ENCODE measurements around the gene THOC5. TPM values are rescaled to one million over a fixed set of nuclear protein-coding genes. Genes with fewer than 3 reads are reported as not detected.
"Not testable (repeated sequence)": the region's sequence is repeated elsewhere in the genome, so short reads cannot be mapped to it uniquely, and the experiment has no call there.

THOC5 gene
- total and polyA plus RNA-seq, 8 donors, result 18.2 to 123 (median 33.7) TPM

DNA sequence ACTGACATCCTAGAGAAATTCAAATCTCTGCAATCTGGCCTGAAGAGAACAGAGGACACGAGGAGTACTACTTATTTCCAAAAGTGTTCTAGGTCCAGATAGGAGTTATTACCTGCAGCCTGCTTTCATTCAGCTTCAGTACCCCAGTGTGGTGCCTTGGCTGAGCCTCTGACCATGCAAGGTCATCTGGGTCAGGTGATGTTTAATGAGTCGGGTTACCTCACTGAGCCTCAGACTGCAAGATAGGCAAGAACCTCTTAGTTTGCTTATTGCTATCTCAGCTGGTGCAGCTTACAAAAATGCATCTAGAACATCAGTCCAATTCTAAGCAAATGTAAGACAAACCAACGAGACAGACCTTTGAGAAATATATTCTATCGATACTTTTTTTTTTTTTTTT lies 40.4 kb upstream of the THOC5 start:
- H3K27ac ChIP-seq, result no peak overlapping the region
- intact Hi-C loops (cut with DNase I; ENCODE audit: low total_unique reads), result no loop called here
- no peaks in the 10 kb centered on the region for H3K9me3 ChIP-seq
- no peak for DNase-seq
- no peaks in the 10 kb centered on the region for H3K27me3 ChIP-seq
- peaks cover 0 to 2% (median 0%) of the 10 kb centered on the region in 4 donors for H3K4me1 ChIP-seq
- H3K4me3 ChIP-seq, result no peak overlapping the region
- no peaks in the 10 kb centered on the region for H3K36me3 ChIP-seq
- TF ChIP-seq POLR2A (IDR thresholded peaks at IDR 0.05) (no peak), EP300 (IDR thresholded peaks at IDR 0.05) (no peak), POLR2AphosphoS5 (IDR thresholded peaks at IDR 0.05) (no peak)
- TF ChIP-seq, protein P1, sequence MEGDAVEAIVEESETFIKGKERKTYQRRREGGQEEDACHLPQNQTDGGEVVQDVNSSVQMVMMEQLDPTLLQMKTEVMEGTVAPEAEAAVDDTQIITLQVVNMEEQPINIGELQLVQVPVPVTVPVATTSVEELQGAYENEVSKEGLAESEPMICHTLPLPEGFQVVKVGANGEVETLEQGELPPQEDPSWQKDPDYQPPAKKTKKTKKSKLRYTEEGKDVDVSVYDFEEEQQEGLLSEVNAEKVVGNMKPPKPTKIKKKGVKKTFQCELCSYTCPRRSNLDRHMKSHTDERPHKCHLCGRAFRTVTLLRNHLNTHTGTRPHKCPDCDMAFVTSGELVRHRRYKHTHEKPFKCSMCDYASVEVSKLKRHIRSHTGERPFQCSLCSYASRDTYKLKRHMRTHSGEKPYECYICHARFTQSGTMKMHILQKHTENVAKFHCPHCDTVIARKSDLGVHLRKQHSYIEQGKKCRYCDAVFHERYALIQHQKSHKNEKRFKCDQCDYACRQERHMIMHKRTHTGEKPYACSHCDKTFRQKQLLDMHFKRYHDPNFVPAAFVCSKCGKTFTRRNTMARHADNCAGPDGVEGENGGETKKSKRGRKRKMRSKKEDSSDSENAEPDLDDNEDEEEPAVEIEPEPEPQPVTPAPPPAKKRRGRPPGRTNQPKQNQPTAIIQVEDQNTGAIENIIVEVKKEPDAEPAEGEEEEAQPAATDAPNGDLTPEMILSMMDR (IDR thresholded peaks at IDR 0.05), result no peak
- 62 to 75% (median 65%) methylated on average over 4 of the region's 4 CpGs for WGBS, 5 donors

DNA sequence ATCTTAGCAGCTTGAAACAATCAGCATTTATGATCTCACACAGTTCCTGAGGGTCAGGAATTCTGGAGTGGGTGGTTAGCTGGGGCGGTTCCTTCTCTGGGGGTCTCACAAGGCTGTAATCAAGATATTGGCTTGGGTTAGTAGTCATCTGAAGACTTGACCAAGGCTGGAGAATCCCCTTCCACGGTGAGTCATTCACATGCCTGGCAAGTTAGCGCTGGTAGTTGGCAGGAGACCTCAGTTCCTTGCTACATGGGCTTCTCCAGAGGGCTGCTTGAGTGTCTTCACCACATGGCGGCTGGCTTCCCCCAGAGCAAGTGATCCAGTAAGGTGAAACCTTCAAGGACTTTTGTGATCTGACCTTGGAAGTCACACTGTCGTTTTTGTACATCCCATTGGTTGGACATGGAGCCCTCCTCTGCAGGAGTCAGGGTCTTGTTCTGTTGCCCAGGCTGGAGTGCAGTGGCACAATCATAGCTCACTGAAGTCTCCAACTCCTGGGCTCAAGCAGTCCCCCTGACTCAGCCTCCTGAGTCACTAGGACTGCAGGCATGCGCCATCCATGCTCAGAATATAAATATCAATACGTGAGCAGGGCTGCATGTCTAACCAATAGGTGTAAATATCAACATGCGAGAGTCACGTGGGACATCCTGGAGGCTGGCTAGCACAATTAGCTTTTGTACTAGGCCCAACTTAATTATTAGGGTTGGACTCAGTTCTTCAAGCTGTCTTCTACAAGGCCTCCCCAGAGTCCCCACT lies 34.6 kb upstream of the THOC5 start:
- Histone ChIP-seq H3K27me3 (no peaks in the 10 kb centered on the region), H3K36me3 (no peaks in the 10 kb centered on the region), H3K4me1 (peaks cover 0 to 2% (median 0%) of the 10 kb centered on the region in 4 donors), H3K27ac (no peak overlapping the region), H3K9me3 (no peaks in the 10 kb centered on the region), H3K4me3 (no peak overlapping the region)
- DNase-seq, result no peak
- intact Hi-C loops (cut with DNase I; ENCODE audit: low total_unique reads), result no loop called here
- no peak for TF ChIP-seq POLR2AphosphoS5 (IDR thresholded peaks at IDR 0.05)
- TF ChIP-seq, protein P1 (IDR thresholded peaks at IDR 0.05), result no peak
- no peak for TF ChIP-seq EP300 (IDR thresholded peaks at IDR 0.05)
- TF ChIP-seq POLR2A (IDR thresholded peaks at IDR 0.05), result no peak
- 66 to 78% (median 74%) methylated on average over 9 of the region's 9 CpGs for WGBS, 5 donors

DNA sequence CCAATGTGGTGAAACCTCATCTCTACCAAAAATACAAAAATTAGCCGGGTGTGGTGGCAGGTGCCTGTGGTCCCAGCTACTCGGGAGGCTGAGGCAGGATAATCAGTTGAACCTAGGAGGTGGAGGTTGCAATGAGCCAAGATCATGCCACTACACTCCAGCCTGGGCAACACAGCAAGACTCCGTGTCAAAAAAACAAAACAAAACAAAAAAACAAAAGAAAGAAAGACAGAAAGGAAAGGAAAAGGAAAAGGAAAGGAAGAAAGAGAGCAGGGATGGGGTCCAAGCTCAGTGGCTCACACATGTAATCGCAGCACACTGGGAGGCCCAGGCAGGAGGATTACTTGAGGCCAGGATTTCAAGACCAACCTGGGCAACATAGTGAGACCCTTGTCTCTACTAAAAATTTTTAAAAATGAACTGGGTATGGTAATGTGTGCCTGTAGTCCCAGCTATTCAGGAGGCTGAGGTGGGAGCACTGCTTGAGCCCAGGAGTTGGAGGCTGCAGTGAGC lies 32.7 kb upstream of the THOC5 start:
- H3K4me1 ChIP-seq; H3K4me3 ChIP-seq; DNase-seq; H3K27ac ChIP-seq; H3K36me3 ChIP-seq; intact Hi-C loops (cut with DNase I; ENCODE audit: low total_unique reads); H3K9me3 ChIP-seq; H3K27me3 ChIP-seq: not testable (repeated sequence)
- WGBS, 5 donors, result 86 to 97% (median 93%) methylated on average over 4 of the region's 4 CpGs

DNA sequence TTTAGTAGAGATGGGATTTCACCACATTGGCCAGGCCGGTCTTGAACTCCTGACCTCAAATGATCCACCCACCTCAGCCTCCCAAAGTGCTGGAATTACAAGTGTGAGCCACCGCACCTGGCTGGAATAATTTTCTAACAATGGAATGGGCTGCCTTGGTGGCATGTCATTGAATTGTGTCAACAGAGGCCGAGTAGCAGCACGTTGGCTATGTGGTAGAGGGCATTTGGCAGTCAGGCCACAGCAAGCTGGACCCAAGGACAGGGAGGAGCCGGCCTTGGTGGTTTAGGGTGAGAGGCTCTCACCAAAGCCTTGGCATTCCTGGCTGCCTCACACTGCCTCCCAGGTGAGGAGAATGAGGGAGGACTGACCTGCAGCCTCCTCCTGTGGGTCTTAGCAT lies 31.4 kb upstream of the THOC5 start:
- TF ChIP-seq, protein P1 (IDR thresholded peaks at IDR 0.05), result no peak
- TF ChIP-seq POLR2AphosphoS5 (IDR thresholded peaks at IDR 0.05) (no peak), POLR2A (IDR thresholded peaks at IDR 0.05) (no peak), EP300 (IDR thresholded peaks at IDR 0.05) (no peak)
- Histone ChIP-seq H3K27me3 (no peaks in the 10 kb centered on the region), H3K4me3 (no peak overlapping the region), H3K36me3 (no peaks in the 10 kb centered on the region), H3K4me1 (peaks cover 0 to 19% (median 18%) of the 10 kb centered on the region in 4 donors), H3K9me3 (no peaks in the 10 kb centered on the region), H3K27ac (no peak overlapping the region)
- intact Hi-C loops (cut with DNase I; ENCODE audit: low total_unique reads), result no loop called here
- DNase-seq, result no peak
- 64 to 79% (median 67%) methylated on average over 4 to 5 of the region's 5 CpGs for WGBS, 5 donors

DNA sequence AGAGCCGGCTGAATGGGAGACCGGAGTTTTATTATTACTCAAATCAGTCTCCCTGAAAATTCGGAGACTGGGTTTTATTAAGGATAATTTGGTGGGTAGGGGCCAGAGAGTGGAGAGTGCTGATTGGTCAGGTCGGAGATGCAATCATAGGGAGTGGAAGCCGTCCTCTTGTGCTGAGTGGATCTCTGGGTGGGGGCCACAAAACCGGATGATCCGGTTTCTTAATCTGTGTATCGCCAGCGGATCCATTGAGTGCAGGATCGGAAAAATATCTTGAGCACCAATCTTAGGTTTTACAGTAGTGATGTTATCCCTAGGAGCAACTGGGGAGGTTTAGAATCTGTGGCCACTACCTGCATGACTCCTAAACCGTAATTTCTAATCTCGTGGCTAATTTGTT lies 28.2 kb upstream of the THOC5 start:
- H3K27ac ChIP-seq, result peak overlapping the region in 3 of 5 donors; percentile 61 to 78 (median 75)
- H3K36me3 ChIP-seq, result no peaks in the 10 kb centered on the region
- intact Hi-C loops (cut with DNase I; ENCODE audit: low total_unique reads), result no loop called here
- no peak for TF ChIP-seq POLR2A (IDR thresholded peaks at IDR 0.05)
- TF ChIP-seq, protein P1 (IDR thresholded peaks at IDR 0.05), result no peak
- no peak for TF ChIP-seq POLR2AphosphoS5 (IDR thresholded peaks at IDR 0.05)
- no peak for TF ChIP-seq EP300 (IDR thresholded peaks at IDR 0.05)
- H3K4me1 ChIP-seq, result peaks cover 0 to 21% (median 18%) of the 10 kb centered on the region in 4 donors
- H3K4me3 ChIP-seq, result peak overlapping the region; percentile 69 to 91 (median 79)
- 41 to 68% (median 55%) methylated on average over 12 of the region's 12 CpGs for WGBS, 5 donors
- H3K27me3 ChIP-seq, result no peaks in the 10 kb centered on the region
- H3K9me3 ChIP-seq, result no peaks in the 10 kb centered on the region
- peak; percentile 29 to 56 for DNase-seq
